T-helper 1 cell treated with Interleukin-12 subunit alpha and Interleukin-12 subunit beta and Interleukin-4 antibody, amounts not matched to agents 30 ng/mL and 1 ng/mL, for 36 hours (primary cell): Measurements from ENCODE around the gene FCHO1. TPM values are rescaled to one million over a fixed set of nuclear protein-coding genes. Genes with fewer than 3 reads are reported as not detected.

ENCODE experiments used
- intact Hi-C: fragments of 100-400 bp; cut with micrococcal nuclease; formaldehyde crosslinking; loops from one replicate; pipeline ENCODE4 v1.15.1; 2024
- total RNA-seq: library from RNA; stranded (reverse); gene quantifications from 2 replicates; pipeline ENCODE4 v1.2.3, GENCODE V29; 2022

FCHO1 gene
- total RNA-seq = 94.1 and 98.7 TPM in 2 replicates

- intact Hi-C loops = loop anchor here (1.0 kb wide), 2 partner anchors 32 to 196 kb away; partner anchors contain the start of genes COLGALT1 and MAP1S
Measured at GRCh38 chr19:17751103-17751911, at the start of gene FCHO1. FCHO1 (plus strand) TSS chr19:17751477; CDS start chr19:17755165, 3,688 bp downstream.

DNA sequence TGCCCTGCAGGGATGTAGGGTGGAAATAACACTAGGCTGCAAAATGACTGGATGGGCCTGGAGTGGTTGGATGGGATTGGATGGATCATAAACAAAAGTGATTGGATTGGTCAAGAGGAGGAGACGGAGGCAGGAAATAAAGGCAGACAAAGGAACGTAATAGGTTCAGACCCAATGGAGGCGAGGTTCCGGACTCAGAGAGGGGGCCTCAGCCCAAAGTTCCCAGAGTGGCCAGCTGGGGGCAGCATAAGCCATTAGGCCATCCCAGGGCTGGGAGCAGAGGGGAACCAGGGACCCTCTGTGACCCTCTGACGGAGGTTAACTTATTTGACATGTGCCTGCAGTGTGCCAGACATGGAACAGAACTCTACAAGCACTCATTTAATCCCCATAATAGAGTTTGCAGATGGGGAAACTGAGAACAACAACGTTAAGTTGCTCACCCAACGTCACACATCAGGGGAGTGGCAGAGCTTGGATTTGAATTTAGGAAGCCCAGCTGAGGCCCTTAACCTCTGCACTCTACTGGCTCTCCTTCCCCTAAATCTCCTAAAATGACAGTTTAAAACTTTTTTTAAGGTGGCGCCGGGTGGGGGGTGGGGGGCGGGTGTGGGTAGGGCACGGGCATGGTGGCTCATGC is 47.3 kb upstream of the FCHO1 start:
- intact Hi-C loops = loop anchor here (1.0 to 2.0 kb wide), 5 partner anchors 62 to 228 kb away; no protein-coding TSS in a partner anchor

DNA sequence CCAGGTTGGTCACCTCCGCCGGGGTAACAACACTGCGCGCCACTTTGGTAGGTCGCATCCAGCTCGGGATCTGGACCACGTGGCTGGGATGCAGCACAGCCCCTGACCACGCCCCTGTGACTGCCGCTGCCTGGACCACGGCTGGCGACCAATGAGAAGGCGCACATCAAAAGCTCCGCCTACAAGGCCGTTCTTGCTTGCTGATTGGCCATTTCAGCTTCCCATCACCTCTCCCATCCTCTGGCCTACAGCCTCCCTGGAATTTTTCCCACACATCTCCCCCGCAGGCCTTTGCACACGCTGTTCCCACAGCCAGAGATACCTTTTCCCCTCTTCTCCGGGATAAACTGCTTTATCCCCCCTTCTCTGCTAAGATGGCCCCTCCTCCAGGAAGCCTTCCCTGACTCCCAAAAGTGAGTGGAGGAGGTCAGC is 44.5 kb upstream of the FCHO1 start:
- intact Hi-C loops = no loop called here

DNA sequence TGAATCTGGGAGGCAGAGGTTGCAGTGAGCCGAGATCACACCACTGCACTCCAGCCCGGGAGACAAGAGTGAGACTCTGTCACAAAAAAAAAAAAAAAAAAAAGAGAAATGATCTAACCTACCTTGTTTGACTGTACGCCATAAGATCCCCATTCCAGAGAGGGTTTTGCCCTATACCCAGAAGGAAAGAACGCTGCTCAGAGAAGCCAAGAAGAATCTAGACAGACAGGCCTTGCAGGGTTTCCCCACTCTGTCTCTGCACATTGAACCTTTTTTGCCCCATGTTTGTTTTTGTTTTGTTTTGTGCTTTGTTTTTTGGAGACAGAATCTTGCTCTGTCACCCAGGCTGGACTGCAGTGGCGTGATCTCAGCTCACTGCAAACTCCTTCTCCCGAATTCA is 39.4 kb upstream of the FCHO1 start:
- intact Hi-C loops = no loop called here

DNA sequence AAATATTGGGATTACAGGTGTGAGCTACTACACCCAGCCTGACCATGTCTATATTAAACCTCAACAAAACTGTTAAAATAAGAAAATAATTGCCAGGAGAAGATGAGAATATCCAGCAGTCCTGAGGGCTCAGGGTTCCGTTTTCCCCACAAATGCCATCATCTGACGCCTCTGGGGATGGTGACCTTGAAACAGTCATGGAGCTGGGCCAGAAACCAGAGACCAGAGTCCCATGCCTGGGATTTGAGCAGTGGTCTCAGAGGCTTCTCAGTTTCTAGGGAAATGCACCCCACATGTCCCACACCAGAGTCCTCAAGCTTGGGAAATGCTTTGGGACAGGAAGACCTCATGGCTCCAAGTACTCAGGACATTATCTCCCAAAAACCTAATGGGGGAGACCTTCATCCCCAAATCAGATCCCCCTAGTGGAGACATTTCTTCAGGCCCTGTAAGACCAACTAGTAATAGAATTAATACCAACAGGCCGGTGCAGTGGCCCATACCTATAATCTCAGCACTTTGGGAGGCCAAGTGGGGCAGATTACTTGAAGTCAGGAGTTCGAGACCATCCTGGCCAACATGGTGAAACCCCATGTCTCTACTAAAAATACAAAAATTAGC is 34.9 kb upstream of the FCHO1 start:
- intact Hi-C loops = loop anchor here (5.0 kb wide), 1 partner anchor 156 kb away; the partner anchor contains the start of gene SLC5A5

GRCh38 chr19:17718550-17718946 is 32.7 kb upstream of the FCHO1 start:
- intact Hi-C loops = loop anchor here (5.0 kb wide), 1 partner anchor 154 kb away; the partner anchor contains the start of gene SLC5A5

GRCh38 chr19:17718947-17719711 is 32.1 kb upstream of the FCHO1 start, which contains the start of gene MAP1S:
MAP1S (plus strand) TSS chr19:17719480; CDS start chr19:17719503, 23 bp downstream.
- intact Hi-C loops = loop anchor here (1.0 to 5.0 kb wide), 5 partner anchors 28 to 164 kb away; partner anchors contain the start of genes COLGALT1, FCHO1 and SLC5A5

- intact Hi-C loops = loop anchor here (1.0 to 5.0 kb wide), 5 partner anchors 27 to 165 kb away; partner anchors contain the start of genes COLGALT1, FCHO1 and SLC5A5
Measured at GRCh38 chr19:17719730-17720400, 31.4 kb upstream of the FCHO1 start.

GRCh38 chr19:17720440-17720839 is 30.8 kb upstream of the FCHO1 start:
- intact Hi-C loops = no loop called here

GRCh38 chr19:17721111-17721628 is 30.1 kb upstream of the FCHO1 start:
- intact Hi-C loops = no loop called here

DNA sequence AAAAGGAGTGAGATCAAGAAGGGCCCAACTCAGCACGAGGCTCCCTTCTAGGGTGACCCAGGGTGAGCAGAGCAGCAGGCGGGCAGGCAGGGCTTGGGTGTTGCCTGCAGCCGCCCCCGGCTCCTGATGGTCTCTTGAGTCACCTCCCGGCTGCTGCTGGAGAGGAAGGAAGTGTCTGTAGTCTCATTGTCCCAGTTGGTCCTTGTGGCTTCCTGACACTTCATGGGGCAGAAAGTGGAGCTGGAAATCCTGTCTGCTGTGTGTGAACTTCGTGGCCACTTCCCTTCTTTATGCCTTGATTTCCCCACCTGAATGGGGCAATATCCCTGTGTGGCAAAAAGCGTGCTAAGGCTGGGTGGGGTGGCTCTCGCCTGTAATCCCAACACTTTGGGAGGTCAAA is 29.5 kb upstream of the FCHO1 start:
- intact Hi-C loops = no loop called here

- intact Hi-C loops = no loop called here
Measured at GRCh38 chr19:17722655-17723240, 28.5 kb upstream of the FCHO1 start.

- intact Hi-C loops = no loop called here
Measured at GRCh38 chr19:17724655-17725054, 26.6 kb upstream of the FCHO1 start.

- intact Hi-C loops = no loop called here
Measured at GRCh38 chr19:17725422-17726078, 25.7 kb upstream of the FCHO1 start.

DNA sequence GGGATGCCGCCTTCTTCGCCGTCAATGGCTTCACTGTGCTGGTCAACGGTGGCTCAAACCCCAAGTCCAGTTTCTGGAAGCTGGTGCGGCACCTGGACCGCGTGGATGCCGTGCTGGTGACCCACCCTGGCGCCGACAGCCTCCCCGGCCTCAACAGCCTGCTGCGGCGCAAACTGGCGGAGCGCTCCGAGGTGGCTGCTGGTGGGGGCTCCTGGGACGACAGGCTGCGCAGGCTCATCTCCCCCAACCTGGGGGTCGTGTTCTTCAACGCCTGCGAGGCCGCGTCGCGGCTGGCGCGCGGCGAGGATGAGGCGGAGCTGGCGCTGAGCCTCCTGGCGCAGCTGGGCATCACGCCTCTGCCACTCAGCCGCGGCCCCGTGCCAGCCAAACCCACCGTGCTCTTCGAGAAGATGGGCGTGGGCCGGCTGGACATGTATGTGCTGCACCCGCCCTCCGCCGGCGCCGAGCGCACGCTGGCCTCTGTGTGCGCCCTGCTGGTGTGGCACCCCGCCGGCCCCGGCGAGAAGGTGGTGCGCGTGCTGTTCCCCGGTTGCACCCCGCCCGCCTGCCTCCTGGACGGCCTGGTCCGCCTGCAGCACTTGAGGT is 25.0 kb upstream of the FCHO1 start:
- intact Hi-C loops = no loop called here

DNA sequence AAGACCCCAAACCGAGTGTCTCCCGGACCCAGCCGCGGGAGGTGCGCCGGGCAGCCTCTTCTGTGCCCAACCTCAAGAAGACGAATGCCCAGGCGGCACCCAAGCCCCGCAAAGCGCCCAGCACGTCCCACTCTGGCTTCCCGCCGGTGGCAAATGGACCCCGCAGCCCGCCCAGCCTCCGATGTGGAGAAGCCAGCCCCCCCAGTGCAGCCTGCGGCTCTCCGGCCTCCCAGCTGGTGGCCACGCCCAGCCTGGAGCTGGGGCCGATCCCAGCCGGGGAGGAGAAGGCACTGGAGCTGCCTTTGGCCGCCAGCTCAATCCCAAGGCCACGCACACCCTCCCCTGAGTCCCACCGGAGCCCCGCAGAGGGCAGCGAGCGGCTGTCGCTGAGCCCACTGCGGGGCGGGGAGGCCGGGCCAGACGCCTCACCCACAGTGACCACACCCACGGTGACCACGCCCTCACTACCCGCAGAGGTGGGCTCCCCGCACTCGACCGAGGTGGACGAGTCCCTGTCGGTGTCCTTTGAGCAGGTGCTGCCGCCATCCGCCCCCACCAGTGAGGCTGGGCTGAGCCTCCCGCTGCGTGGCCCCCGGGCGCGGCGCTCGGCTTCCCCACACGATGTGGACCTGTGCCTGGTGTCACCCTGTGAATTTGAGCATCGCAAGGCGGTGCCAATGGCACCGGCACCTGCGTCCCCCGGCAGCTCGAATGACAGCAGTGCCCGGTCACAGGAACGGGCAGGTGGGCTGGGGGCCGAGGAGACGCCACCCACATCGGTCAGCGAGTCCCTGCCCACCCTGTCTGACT is 24.1 kb upstream of the FCHO1 start:
- intact Hi-C loops = no loop called here

DNA sequence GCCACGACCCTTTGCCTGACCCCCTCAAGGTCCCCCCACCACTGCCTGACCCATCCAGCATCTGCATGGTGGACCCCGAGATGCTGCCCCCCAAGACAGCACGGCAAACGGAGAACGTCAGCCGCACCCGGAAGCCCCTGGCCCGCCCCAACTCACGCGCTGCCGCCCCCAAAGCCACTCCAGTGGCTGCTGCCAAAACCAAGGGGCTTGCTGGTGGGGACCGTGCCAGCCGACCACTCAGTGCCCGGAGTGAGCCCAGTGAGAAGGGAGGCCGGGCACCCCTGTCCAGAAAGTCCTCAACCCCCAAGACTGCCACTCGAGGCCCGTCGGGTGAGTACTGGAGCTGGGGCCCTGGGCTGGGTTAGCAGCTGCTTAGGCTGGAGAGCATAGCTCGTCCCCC is 23.4 kb upstream of the FCHO1 start:
- intact Hi-C loops = no loop called here

DNA sequence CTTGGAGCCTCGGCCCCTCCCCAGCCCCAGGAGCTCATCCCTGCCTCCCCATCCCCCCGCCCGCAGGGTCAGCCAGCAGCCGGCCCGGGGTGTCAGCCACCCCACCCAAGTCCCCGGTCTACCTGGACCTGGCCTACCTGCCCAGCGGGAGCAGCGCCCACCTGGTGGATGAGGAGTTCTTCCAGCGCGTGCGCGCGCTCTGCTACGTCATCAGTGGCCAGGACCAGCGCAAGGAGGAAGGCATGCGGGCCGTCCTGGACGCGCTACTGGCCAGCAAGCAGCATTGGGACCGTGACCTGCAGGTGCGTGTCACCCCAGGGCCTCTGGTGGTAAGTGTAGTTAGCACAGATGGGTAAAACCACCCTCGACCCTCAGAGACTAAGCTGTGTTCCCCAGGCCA is 18.1 kb upstream of the FCHO1 start:
- intact Hi-C loops = no loop called here
